Activated gamma-delta T cell treated with Interleukin-2 at 50 U/mL for 16 hours (primary cell): ENCODE results near the gene CNTN5.
"Not testable (repeated sequence)": the region's sequence is repeated elsewhere in the genome, so short reads cannot be mapped to it uniquely, and the experiment has no call there.

Source experiments
- DNase-seq: peaks from one replicate; pipeline ENCODE4 v3.0.0-alpha.2; 2020

CNTN5 gene

DNA sequence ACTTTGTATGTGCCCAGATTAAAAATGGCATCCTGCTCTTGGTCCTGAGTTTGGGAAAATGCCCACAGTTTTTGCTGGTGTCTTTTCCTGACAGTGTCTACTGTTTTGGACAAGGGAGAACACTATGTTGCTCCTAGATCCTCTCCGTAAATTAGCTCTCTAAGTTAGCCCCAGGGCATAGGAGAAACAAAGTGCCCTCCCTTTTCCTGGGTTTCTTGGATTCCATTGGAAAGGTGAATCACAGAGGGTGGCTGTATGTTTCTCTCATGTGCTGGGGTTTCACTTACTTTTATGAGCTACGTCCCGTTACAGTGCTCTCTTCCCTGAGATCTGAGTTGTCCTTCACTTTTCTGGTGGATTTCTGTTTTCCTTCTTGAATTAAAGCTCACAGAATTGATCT is 782.8 kb downstream of the CNTN5 start:
- DNase-seq, result no peak

GRCh38 chr11:99812516-99812915 is 791.8 kb downstream of the CNTN5 start:
- DNase-seq, result no peak

- no peak for DNase-seq
Measured at GRCh38 chr11:99814021-99814420, 793.3 kb downstream of the CNTN5 start.

DNA sequence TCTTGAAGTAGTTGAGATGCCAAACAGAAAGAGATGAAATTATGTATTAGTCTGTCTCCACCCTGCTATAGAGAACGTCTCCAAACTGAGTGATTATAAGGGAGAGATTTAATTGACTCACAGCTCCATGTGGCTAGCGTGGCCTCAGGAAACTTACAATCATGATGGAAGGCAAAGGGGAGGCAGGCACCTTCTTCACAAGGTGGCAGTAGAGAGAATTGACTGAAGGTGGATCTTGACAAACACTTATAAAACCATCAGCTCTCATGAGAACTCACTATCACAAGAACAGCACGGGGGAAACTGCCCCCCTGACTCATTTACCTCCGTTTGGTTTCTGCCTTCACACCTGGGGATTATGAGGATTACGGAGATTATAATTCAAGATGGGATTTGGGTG is 794.0 kb downstream of the CNTN5 start:
- no peak for DNase-seq

GRCh38 chr11:99818991-99819390 is 798.2 kb downstream of the CNTN5 start:
- no peak for DNase-seq

- DNase-seq, result no peak
Measured at GRCh38 chr11:99822846-99823565, 802.3 kb downstream of the CNTN5 start.

GRCh38 chr11:99836739-99837138 is 816.0 kb downstream of the CNTN5 start:
- not testable (repeated sequence) for DNase-seq

GRCh38 chr11:99841885-99842284 is 821.1 kb downstream of the CNTN5 start:
- no peak for DNase-seq

GRCh38 chr11:99865951-99866350 is 845.2 kb downstream of the CNTN5 start:
- DNase-seq, result no peak

GRCh38 chr11:99881610-99882009 is 860.9 kb downstream of the CNTN5 start:
- DNase-seq, result no peak

DNA sequence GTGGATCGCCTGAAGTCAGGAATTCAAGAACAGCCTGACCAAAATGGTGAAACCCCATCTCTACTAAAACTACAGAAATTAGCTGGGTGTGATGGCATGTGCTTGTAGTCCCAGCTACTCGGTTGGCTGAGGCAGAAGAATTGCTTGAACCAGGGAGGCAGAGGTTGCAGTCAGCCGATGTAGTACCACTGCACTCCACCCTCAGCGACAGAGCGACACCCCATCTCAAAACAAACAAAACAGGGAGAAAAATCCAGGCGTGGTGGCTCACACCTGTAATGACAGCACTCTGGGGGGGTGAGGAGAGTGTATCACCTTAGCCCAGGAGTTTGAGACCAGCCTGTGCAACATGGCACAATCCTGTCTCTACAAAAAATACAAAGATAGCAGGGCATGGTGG is 864.0 kb downstream of the CNTN5 start:
- no peak for DNase-seq

DNA sequence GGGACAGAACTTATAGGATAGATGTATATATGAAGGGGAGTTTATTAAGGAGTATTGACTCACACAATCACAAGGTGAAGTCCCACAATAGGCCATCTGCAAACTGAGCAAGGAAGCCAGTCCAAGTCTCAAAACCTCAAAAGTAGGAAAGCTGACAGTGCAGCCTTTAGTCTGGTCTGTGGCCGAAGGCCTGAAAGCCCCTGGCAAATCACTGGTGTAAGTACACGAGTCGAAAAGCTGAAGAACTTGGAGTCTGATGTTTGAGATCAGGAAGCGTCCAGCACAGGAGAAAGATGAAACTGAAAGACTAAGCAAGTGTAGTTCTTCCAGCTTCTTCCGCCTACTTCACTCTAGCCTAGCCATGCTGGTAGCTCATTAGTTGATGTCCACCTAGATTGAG is 866.7 kb downstream of the CNTN5 start:
- DNase-seq, result no peak

DNA sequence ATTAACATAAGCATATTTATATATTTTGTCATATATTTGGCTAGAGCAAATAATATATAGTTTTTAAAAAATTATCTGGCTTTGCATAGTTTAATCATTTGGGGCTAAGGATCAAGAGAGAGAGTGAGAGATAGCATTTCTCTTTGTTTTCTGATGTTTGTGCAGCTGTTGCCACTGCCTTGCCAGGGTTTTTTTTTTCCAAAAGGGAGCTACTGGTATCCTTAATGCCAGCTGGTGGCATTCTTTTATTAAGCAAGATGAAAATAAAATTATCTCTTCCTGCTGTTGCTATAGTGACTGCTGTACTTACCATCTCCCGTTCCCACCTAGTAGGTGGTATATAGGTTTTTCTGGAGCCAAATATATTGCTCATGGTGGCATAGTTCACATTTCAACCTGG is 873.1 kb downstream of the CNTN5 start:
- DNase-seq, result no peak

DNA sequence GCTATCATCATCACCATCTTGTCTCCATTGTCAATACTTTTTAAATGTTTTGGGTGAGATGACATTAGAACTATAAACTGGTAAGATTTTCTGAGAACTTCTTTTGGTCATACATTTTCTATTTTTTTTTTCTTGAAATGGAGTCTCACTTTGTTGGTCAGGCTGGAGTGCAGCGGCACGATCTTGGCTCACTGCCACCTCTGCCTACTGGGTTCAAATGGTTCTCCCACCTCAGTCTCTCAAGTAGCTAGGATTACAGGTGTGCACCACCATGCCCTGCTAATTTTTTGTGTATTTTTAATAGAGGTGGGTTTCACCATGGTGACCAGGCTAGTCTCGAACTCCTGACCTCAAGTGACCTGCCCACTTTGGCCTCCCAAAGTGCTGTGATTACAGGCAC is 880.4 kb downstream of the CNTN5 start:
- DNase-seq, result no peak

DNA sequence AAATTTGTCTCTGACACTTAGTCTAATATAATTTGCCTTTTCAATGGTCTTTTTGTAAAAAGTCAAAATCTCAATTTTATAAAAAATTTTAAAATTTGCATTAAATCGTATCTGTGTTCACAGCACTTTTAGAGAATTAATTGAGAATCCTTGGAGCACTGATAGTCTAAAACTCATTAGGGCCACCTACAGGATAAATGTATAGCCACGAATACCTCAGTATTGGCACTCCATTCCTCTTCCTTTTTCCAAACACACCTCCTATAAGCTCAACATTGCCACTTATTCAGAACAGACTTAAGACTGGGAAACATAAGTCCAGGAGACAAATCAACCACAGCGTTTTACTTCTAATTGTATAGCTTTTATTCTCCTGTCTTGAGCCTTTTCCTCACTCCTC is 890.4 kb downstream of the CNTN5 start:
- DNase-seq, result no peak

GRCh38 chr11:99916078-99916477 is 895.3 kb downstream of the CNTN5 start:
- DNase-seq, result no peak

DNA sequence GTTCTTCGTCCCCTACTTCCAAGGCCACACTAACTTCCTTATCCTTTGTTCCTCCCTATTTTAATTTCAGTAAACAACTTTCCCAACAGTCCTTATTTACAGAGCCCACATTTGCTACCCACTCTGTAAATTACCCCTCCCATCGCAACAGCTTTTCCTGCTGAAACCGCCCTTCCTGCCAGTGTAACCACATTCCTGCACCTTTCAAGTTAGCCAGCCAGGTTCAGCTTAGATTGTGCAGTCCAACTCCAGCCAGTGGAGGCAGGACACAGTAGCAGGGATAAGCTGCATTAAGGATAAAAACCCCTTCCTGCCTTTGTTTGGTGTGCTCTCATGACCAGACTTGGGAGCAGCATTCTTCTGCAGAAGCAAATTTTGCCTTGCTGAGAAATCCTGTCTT is 898.0 kb downstream of the CNTN5 start:
- no peak for DNase-seq

DNA sequence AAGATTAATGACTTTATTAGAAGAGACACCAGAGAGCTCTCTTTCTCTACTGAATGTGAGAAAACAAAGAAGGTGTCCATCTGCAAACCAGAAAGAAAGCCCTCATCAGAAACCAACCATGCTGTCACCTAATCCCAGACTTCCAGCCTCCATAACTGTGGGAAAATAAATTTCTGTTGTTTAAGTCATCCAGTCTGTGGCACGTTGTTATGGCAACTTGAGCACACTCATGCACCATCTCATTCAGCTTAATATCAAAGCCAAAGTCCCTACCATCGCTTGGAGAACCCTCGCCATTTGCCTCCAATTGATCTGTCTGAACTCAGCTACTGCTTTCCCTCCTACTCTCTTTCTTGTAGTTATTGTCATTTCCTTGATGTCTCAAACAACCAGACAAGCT is 900.2 kb downstream of the CNTN5 start:
- no peak for DNase-seq

DNA sequence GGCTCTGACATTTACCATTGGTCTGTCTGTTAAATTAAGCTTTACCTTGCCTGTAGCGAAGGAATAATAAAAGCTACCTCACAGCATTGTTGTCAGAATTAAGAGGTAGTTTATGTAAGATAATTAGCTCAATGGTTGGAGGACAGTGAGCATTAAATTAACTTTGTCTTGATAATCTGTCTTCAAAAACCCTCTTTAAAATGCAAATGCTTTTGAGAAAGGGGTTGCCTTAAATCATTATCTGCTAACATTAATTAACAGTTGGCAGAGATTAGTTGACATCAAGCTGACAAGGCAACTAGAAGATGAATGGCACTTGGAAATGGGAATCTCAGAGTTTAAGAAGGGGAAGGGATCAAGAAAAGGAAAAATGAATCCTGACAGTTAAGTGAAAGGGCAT is 905.2 kb downstream of the CNTN5 start:
- DNase-seq, result no peak

DNA sequence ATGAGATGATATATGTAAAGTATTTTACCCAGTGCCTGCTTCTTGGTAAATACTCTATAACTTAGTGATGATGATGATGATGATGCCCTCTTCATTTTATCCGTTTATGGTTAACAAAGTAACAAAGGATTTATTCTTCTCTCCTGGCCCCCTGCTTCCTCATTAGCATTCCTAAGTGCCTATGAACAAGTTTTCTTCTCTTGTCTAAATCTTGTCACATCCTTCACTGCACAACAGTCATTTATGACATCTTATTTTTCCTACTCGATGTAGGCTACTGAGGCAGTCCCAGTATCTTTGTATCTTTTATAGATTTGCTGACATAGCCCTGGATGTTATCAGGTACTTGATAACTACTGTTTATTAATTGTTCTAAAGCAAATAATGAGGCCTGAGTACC is 911.9 kb downstream of the CNTN5 start:
- no peak for DNase-seq

DNA sequence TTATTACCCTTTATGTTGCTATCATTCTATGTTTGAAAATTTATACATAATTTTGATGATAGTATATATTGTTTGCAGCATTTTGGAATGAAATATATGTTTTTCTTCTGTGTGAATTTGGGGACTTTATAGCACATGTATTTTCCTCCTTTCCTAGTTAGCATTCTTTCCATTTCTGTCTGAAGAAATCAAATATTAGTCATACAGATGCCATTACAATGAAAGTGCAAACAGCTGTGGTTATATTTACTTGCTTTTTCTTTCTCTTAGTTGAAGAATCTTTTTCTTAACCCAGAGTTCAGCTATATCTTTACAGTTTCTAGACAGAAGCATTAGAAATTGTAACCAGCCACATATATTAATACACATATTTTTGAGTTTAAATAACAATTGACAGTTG is 913.3 kb downstream of the CNTN5 start:
- no peak for DNase-seq

DNA sequence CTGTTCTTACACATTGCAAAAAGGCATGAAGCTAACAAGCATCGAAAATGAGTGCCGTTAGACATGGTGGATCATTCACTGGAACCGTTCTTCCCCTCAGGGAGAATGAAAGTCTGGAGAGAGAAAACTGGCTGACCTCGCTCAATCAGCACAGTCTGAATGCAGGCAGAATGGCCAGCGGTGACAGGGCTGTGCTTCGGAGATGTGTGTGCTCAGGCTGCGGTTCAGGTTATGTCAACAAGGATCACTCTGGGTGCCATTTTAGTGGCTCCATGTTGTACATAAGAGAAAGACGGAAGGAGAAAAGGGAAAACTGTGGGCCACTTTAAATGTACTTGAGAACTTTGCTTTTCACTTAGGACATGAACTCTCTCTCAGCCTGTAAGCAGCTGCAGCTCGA is 916.6 kb downstream of the CNTN5 start:
- no peak for DNase-seq

DNA sequence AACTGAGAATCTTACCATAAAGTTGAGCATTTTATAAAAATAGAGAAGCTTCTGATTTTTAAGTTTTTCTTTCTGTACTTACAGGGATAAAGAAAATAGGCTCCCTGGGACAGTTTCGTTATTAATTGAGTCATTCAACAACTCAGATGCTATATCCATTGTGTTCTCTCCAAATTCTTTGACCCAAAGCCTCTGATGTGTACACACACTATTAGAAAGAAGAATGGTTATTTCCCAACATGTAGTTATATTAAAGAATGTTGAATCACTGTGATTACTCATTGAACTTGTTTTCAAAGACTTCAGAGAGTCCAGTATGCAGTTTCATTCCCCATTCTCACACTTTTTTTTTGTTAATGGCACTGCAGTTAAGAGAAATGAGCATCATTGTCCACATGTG is 932.1 kb downstream of the CNTN5 start:
- DNase-seq, result no peak

DNA sequence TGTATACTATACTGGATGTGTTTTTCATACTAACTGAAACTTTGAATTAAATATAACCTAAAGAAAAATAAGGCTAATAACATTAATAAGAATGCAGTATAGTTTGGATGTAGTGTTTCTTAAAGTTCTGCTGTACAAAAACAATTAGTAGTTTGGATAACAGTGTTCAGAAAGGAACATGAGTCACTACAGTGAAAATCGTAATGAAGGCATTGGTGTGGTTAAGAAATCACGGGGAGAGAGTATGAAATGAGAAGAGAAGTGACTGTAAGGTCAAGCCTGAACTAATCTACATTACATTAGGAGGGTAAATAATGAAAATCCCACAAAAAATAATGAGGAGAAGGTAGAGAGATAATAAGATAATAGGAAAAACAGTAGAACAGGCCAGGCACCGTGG is 939.8 kb downstream of the CNTN5 start:
- DNase-seq, result no peak

DNA sequence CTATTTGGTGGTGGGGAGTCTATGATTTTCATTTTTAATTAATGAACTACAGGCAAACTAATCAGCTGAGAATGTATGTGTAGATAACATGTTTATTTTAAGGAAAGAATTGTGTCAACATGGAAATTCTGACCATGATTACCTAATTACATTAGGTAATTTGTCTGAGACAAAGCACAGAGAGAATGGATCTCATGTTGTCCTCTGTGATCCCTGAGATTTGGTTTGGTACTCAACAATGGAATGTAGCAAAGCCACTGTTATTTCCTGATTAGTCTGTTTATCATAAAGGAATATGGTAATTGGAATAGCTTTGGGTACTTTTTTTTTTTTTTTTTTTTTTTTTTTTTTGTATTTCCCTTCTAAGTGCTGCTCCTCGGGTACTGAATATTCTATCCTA is 947.6 kb downstream of the CNTN5 start:
- DNase-seq, result no peak

GRCh38 chr11:99973993-99974392 is 953.2 kb downstream of the CNTN5 start:
- no peak for DNase-seq
